ENCODE data around the gene FIGLA.

DNA sequence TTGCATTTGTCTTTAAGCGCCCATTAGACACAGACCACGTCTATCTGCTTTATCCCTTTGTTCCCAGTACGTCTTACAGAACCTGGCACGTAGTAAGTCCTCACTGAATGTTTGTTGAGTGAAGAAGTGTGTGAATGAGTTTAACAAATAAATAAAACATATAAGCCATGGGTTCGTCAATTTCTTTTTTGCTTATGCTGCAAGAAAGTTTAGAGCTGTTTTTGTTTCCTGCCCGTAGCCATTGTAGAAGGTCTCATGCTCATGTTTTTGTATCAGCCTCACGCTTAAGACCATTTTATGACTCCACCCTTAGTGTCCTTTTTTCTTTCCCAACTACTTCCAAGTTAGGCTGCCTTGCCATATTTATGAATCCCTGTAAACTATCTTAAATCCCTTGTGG lies 24.9 kb downstream of the FIGLA start:
- TF ChIP-seq, protein P1, sequence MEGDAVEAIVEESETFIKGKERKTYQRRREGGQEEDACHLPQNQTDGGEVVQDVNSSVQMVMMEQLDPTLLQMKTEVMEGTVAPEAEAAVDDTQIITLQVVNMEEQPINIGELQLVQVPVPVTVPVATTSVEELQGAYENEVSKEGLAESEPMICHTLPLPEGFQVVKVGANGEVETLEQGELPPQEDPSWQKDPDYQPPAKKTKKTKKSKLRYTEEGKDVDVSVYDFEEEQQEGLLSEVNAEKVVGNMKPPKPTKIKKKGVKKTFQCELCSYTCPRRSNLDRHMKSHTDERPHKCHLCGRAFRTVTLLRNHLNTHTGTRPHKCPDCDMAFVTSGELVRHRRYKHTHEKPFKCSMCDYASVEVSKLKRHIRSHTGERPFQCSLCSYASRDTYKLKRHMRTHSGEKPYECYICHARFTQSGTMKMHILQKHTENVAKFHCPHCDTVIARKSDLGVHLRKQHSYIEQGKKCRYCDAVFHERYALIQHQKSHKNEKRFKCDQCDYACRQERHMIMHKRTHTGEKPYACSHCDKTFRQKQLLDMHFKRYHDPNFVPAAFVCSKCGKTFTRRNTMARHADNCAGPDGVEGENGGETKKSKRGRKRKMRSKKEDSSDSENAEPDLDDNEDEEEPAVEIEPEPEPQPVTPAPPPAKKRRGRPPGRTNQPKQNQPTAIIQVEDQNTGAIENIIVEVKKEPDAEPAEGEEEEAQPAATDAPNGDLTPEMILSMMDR (IDR thresholded peaks at IDR 0.05), result no peak
- no peak for TF ChIP-seq POLR2A (IDR thresholded peaks at IDR 0.05)

All from thyroid gland (tissue), 4 donors.